Activated T-helper 1 cell treated with anti-CD3 and anti-CD28 coated beads, Interleukin-2, amount 50 U/mL, for 16 hours (primary cell): ENCODE data around the gene RASL10A.
"Not testable (repeated sequence)": the region's sequence is repeated elsewhere in the genome, so short reads cannot be mapped to it uniquely, and the experiment has no call there.

ENCODE experiments used
- DNase-seq, 2 donors: peaks; one replicate each; pipeline ENCODE4 v3.0.0-alpha.2; 2020; ENCODE audit warnings: low read depth in 1 of 2, low spot score in 1 of 2

RASL10A gene, protein sequence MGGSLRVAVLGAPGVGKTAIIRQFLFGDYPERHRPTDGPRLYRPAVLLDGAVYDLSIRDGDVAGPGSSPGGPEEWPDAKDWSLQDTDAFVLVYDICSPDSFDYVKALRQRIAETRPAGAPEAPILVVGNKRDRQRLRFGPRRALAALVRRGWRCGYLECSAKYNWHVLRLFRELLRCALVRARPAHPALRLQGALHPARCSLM

DNA sequence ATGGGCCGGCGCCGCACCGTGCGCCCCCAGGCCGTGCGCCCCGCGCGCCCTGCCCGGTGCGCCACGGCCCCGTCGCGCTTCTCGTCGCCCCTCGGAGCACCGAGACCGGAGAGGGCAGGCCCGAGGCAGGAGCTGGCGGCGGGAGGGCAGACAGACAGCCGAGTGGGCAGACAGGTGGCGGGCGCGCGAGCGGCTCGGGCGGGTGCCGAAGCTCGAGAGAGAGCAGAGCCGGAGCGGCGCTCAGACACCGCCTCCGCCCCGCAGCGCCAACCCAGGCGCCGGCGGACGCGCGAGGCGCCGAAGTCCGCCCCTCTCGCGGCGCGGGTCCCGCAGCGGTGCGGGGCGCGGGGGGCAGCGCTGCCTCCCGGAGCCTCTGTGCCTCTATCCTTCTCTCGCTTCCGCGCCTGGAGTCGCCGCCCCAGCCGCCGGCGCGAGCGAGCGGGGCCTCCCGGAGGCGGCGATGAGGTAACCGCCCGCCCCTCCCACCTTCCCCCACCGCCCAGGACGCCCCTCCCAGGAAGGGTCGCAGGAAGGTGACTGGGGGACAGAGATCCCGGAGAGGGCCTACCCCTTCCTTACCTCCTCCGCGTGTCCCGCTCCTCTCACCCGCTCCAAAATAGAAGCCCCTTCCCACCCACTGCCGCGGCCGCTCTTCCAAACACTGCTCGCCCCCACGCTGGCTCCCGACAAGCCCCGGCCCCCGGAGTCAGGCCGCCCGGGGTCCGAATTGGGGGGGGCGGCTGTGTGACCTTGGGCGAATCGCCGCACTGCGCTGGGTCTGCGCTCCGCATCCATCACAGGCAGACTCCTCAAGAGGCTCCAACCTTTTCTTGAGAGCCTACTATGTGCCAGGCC, at the start of gene RASL10A:
RASL10A (minus strand) TSS at position 412 of the 855 bp plus-strand sequence. CDS start 451 bp downstream, outside the sequence.
- no peak for DNase-seq

DNA sequence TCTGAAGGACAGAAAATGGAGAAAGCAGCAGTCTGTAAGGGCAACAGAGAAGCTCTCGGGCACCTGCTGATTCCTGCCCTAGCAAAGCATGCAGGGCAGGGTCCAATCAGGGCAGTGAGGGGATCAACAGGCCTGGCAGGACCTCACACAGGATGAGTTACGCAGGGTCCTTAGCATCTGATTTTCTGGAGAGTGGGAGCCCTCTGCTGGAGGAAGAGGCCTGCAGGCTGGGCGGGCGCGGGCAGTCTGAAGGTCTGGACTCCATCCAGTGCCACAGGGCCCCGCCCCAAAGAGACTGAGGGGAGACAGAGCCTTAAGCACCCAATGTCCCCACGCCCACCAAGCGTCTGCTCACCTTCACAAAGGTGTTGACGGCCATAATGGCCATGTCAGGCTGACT, 44.0 kb upstream of the RASL10A start:
- no peak for DNase-seq

DNA sequence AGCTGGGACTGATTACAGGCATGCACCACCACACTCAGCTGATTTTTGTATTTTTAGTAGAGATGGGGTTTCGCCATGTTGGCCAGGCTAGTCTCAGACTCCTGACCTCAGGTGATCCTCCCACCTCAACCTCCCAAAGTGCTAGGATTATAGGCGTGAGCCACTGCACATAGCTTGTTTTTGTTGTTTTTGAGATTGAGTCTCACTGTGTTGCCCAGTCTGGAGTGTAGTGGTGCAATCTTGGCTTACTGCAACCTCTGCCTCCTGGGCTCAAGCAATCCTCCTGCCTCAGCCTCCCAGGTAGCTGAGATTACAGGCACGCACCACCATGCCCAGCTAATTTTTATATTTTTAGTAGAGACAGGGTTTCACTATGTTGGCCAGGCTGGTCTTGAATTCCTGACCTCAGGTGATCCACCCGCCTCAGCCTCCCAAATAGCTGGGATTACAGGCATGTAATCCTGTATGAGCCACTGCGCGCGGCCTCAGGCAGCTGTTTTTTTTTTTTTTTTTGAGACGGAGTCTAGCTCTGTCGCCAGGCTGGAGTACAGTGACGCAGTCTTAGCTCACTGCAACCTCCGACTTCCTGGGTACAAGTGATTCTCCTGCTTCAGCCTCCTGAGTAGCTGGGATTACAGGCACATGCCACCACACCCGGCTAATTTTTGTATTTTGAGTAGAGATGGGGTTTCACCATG, 41.8 kb upstream of the RASL10A start:
- DNase-seq = not testable (repeated sequence)

GRCh38 chr22:29353860-29354259, 38.4 kb upstream of the RASL10A start:
- no peak for DNase-seq

DNA sequence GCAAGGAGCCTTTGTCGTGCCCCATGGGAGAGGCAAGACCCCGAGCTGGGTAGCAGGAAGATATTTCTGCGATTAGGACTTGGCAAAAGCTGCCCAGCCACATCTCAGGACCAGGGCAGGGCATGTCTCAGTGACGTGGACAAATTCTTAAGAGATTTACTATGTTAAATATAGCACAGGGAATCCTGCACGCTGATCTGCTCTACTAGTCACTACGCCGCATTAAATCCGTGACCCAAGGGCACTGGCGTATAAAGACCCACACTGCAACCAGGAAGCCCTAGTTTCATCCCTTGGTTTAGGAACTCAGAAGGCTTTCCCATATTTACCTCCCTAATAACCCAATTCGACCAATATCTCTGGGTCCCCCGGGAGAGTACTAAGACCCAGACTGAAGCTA, 37.8 kb upstream of the RASL10A start:
- DNase-seq = no peak

DNA sequence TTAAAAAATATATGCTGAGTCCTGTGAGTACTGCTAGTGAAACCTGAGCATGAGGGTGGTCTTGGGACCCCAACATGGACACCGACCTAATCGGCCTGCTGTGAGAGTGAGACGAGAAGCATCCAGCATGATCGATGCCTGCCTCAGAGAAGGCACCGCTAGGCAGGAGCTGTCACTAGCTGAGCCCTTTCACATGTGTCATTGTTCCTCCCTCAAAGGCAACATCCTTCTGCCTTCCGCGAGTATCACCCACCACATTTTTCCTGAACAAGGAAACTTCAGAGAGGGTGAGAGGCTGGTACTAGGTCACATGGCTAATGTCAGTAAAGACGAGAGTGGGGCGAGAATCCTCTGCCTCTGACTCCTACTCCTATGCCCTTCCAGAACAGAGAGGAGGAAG, 37.3 kb upstream of the RASL10A start:
- no peak for DNase-seq

- no peak for DNase-seq
These were observed 36.4 kb upstream of the RASL10A start for GRCh38 chr22:29351891-29352290.

GRCh38 chr22:29351042-29351441, 35.5 kb upstream of the RASL10A start:
- no peak for DNase-seq

GRCh38 chr22:29348956-29349355, 33.5 kb upstream of the RASL10A start:
- DNase-seq = no peak

DNA sequence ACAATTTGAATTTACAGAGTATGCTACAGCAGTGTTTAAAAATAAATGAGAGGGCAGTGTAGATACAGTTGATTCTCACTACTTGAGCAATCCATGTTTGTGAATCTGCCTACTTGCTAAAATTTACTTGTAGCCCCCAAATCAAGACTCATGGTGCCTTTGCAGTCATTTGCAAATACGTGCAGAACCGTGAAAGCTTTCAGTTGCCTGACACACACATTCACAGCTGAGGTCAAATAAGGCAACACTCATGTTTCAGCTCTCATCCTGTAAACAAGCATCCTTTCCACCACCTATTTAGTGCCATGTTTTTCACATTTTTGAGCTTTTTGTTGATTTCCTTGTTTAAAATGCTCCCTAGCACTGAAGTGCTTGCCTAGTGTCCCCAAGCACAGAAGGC, 32.5 kb upstream of the RASL10A start:
- no peak for DNase-seq

DNA sequence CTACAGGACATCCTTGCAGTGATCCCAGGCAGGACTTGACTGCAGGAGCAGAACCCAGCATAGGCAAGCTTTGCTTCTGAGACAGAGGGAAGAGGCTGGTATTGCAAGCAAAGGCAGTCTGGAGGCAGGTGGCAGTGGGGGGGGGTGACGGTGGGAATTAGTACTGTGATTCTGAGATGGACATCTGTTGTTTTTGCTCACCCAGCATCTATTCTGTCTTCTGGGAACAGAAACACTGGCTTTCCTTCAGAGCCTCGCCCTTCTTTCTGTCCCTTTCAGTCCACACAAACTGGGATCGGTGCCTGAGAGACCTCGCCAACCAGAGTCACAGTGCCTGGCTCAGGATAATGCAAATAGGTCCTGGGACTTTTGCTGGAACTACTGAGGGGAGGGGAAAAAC, 31.2 kb upstream of the RASL10A start:
- no peak for DNase-seq

GRCh38 chr22:29345932-29346331, 30.4 kb upstream of the RASL10A start:
- no peak for DNase-seq

DNA sequence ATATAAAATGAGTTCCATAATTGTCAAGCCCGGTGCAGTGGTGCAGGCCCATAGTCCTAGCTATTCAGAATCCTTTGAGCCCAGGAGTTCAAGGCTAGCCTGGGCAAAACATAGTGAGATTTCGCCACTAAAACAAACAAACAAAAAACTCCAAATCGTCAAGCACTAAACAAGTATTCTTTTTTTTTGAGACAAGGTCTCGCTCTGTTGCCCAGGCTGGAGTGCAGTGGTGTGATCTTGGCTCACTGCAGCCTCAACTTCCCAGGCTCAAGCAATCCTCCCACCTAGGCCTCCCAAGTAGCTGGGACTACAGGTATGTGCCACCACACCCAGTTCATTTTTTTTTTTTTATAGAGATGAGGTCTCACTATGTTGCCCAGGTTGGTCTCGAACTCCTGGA, 29.4 kb upstream of the RASL10A start:
- DNase-seq = not testable (repeated sequence)

GRCh38 chr22:29344137-29344536, 28.6 kb upstream of the RASL10A start:
- DNase-seq = no peak

DNA sequence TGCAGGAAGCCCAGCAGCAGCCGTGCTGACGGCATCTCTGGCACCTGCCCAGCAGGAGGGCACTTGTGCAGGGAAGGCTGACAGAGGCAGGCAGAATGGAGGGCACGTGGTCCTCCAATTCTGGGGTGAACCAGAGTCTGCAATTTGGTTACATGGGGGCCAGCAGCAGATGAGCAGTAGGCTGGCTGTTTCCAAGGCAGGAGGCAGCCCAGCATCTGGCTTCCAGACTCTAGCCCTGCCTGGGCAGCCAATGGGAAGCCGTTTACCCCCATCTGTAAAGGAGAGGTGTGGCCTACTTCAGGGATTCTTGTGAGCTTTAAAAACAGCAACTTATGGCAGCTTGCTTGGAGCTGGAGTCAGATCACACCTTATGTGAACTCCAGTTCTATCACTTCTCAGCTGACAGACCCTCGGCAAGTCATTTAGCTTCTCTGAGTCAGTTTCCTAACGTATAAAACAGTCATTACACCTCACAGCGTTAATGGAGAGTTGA, 27.9 kb upstream of the RASL10A start:
- DNase-seq = no peak

GRCh38 chr22:29342577-29343312, 27.2 kb upstream of the RASL10A start:
- no peak for DNase-seq

GRCh38 chr22:29342177-29342576, 26.7 kb upstream of the RASL10A start:
- no peak for DNase-seq

GRCh38 chr22:29341849-29342127, 26.3 kb upstream of the RASL10A start:
- DNase-seq = no peak

DNA sequence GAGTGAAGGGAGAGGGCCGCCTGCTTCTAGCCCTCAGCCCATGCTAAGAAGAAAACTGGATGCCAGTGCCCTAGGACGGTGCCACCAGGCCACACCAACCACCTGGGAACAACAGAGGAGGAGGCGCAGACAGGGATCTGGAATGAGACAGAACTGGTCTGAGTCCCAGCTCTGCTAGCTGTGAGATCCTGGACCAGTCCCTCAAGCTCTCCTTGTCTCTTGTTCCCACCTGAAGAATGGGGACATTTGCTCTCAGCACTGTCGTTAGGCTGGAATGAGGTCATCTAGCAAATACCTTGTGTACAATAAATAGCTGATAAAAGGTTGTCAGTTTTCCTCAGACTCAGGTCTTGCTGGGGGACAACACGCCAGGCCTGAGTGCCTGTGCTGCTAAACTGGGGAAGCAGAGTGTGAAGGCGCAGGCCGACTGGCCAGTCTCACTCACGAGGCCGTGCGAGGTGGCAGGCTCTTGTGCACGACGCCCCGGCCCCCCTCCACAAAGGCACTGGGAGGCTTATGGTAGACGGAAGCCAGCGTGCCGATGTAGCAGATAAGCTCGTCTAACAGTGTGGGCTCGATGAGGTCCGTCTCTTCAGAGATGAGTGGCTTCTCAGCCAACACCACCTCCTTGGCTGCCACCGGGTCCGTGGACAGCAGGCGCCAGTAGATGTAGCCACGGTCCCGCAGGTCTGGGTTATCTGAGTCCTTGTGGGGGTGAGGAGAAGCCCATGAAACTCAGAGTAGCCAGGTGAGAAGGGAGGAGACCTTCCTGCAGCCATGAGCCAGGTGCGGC, 25.8 kb upstream of the RASL10A start:
- no peak for DNase-seq

DNA sequence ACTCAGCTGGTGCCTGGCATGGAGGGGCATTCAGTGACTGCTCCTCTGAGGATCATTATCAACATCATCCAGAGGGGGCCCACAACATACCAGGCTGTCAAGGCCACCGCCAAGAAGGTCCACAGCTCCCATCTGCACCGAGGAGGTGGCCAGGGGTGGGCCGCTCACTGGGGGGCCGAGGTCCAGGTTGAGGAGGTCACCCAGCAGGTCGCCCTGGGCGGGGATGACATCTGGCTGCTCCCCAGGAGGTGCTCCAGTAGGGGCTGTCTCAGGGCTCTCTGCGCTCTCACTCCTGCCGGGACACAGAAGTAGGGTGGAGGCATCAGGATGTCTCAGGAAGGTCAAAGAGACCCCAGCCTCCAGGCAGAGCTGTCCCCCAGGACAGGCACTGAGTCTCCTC, 25.1 kb upstream of the RASL10A start:
- DNase-seq = no peak
